Measurements from ENCODE around the gene SSBP4.
A peak's percentile ranks its signal among the peaks of the same experiment; 100 is the strongest.

Gene SSBP4

DNA sequence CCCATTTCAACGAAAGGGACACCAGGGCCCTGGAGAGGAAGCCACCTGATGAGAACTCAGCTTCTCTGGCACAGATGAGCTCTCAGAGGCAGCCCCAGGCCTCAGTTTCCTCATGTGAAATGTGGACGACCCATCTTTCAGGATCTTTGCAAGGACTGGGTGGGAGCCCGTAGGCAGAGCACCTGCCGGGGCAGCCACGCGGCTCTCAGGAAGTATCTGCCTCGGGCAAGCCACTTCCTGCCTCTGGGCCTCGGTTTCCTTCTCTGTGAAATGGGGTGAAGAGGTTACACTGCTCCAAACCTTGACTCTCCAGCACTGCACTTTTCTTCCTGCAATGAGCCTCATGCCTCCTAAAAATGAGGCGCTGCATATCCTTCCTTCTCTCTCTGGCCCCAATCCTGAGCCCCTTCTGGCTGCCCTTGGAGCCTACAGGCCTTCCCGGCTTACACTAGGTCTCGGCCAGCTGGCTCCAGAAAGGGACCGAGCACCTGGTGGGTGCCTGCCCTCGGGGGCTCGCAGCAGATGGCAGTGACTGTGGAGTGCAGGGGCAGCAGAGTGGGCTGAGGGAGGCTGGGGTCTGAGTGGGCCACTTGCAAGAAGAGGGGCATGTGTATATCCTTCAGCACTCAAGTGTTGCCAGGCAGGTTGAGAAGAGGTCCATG, 3.5 kb downstream of the SSBP4 start:
- peak; percentile 0 for DNase-seq

DNA sequence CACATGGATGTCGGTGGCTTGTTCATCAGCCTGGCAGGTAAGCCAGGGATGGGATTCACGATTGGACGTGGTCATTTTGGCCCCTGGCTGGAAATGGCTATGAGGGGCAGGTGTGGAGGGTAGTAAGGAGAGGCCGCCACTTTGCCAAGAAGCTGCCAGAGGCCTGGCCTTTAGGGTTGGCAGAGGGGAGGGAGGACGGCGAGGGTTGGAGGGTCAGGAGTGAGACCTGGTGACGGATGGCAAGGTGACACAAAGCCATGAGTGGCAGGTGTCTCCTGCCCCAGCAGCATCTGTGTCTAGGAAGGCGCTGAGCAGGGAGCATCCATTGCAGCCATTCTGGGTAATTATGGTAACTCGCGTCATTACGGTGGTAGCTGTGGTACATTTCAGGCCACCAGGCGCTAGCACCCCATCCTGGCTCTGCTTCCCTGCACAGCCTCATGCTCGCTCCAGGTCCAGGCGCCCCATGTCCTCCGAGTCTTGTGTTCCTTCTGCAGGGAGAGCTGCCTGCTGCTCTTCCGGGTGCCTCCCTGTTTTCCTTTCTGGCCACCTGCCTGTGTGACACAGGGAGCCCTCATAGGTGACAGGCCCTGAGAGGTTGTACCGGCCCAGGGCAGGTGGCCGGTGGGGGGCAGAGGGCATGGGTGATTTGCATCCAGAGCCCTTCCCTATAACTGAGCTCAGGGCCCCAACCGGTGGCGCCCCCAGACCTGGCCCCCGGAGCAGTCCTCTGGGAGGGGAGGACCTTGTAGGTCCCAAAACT, 4.2 kb downstream of the SSBP4 start:
- no peak for DNase-seq

DNA sequence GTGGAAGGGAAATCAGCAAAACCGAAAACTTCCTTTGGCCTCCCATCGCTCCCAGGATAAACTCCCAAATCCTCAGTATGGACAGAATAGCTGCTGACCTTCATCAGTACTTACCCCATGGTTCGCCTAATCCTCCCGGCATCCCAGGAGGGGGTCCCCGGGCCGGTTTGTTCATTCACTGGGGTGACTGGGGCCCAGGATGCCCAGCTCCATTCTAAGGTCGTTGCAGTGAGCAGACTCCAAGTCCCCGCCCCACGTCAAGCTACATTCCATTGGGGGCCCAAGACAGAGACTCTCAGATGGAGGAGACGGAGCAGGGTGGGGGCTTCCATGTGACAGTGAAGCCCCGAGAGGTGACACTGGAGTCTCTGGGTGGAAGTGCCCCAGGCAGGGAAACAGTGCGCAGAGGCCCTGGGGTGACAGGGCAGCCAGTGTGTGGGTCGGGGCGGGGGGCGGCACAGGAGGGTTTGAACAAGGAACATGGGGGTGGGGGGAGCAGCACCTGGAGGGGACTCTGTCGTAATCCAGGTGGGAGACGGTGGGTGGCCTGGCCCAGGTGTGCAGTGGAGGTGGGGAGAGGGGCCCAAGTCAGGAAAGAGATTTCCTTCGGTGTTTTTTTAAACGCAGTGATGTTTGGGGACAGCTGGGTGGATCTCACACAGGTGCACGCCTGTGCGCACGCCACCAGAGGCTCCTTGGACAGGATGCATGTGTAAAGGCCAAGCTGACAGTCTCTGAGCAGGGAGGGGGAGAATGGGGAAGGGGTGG, 5.1 kb downstream of the SSBP4 start:
- no peak for DNase-seq

DNA sequence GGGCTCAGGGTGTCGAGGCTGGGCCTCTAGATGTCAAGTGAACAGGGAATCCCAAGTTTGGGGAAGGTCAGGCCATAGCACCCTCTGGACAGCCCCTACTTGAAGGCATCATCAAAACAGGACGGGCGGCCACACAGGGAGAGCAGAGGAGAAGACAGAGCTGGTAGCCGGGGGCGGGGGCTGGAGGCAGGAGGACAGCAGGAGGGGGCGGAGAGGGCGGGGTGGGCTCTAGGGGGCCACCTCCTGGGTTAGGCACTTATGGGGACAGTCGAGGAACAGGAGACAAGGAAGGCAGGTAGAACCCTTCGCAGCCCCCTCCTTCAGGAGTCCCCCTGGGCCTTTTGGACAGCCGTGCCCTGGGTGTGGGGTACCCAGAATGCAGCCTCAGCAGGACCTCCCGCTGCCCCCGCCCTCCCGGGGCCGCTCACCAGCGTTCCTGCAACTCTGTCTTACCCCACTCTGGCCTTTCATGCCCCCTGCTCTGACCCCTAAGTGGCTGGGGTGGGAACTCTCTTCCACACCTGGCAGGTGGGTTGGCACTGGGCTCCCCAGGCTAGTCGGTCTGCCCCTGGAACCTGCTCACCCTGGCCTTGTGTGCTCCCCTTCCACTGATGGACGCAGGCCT, 5.8 kb downstream of the SSBP4 start:
- no peak for DNase-seq

DNA sequence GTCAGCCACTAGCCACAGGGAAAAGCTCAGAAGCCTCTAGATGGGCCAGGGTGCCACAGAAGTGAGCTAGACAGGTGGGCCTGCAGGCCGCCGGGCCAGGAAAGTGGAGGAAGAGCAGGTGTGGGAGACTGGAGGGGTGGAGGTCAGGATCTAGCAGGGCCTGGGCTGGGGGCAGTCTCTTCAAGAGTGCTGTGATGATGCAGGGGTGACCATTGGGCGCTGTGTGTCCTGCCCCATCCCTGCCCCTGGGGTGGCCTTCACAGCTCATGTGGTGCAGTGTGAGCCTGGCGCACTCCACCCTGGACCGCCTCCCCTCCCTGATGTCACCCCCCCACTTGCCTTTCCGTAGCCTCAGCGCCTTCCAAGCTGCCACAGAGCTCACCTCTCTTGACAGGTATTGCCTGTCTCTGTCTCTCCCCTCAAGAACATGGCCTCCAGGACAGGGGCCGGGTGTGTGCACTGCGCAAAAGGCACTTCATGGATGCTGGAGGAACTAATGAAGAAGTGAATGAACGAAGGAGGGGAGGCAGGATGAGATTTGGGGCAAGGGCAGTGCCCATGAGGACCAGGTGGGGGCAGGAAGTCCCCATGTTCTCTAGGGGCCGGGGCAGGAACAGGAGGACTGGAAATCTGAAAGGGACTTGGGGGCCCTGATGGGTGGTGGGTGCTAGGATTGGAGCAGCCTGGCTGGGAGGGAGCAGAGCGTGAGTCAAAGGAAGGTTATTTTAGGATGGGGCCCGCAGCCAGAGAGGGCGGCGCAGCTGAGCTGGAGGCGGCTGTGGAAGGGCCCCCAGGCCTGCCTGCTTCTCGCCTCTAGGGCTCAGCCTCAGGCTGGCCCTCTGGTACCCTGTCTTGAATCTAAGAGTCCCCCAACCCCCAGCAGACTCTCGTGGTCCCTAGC, 6.6 kb downstream of the SSBP4 start:
- DNase-seq, result no peak

DNA sequence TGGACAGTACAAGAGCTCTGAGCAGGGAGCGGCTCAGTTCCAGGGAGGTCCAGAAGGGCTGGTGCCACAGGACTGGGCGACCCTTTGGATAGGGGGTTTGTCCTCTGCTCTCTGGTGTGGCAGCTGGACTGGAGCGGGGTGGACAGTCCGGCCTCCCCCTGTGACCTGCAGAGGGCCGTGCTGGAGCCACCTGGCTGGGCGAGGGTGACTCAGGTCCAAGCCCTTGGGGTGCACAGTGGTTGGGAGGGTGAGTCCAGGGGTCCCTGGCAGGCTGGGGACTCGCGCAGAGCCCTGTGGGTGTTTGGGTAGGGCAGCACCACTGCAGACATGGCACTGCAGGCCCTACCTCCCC, 7.2 kb downstream of the SSBP4 start:
- DNase-seq, result no peak

DNA sequence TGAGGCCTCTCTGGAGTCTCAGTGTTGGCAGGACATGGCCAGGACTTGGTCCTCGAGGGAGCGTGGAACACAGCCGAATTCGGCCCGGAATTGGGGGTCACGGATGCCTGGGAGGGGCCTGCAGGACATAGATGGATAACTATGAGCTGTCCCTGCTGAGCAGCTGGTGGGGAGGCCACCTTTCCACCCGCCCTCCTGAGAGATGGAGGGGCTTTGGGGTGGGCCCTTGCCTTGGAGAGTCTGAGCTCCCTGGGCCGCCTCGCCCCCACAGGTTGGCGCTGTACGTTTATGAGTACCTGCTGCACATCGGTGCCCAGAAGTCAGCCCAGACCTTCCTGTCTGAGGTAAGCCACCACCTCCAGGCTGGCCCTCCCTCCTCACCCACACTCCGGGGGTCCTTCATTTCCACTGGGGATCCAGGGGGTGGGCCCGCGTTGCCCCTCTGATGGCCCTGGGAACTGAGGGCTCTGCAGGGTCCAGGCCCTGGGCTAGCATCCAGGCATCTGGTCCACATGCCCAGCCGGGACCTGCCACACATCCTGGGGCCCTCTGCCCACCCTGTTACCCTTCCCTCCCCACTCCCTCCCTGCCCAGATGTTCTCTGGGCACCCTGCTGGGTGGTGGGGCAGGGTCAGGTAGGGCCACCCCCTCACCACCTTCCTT, 8.0 kb downstream of the SSBP4 start:
- no peak for DNase-seq

DNA sequence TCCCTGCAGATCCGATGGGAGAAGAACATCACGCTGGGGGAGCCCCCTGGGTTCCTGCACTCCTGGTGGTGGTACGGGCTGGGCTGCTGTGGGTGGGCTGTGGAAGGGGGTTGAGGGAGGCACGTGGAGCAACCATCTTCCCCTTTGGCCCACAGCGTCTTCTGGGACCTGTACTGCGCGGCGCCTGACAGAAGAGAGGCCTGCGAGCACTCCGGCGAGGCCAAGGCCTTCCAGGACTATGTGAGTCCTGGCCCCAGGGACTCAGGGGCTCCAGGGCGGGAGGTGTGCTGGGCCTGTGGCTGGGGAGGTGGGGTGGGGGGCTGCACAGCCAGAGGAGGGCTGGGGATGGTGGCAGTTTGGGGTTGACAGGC, 8.5 kb downstream of the SSBP4 start:
- DNase-seq, result no peak

DNA sequence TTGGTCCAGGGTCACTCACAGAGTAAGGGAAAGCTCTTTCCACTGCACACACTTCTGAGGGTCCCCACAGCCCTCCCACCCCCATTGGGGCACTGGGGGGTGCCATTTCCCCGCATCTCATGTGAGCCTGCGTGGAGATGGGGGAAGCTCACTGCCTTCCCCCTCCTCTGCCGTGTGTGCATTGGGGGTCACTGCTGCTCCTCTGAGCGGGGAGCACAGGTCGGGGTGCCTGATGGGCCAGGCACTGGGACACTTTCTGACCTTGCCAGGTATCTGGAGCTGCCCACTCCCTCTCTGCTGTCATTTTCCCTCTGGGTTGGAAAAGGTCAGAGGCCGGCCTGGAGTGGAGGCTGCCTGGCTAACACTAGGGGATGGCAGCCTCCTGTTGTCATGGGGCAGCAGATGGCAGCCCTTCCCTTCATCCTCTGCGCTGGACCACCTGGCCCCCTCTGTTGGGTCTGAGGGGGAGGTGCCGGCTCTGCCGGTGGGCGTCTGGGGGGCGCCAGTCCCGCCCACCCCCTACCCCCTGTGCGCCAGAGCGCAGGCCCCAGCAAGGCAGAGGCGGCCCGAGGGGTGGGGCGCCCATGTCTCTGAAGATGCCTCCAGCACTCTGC, 9.1 kb downstream of the SSBP4 start:
- no peak for DNase-seq

DNA sequence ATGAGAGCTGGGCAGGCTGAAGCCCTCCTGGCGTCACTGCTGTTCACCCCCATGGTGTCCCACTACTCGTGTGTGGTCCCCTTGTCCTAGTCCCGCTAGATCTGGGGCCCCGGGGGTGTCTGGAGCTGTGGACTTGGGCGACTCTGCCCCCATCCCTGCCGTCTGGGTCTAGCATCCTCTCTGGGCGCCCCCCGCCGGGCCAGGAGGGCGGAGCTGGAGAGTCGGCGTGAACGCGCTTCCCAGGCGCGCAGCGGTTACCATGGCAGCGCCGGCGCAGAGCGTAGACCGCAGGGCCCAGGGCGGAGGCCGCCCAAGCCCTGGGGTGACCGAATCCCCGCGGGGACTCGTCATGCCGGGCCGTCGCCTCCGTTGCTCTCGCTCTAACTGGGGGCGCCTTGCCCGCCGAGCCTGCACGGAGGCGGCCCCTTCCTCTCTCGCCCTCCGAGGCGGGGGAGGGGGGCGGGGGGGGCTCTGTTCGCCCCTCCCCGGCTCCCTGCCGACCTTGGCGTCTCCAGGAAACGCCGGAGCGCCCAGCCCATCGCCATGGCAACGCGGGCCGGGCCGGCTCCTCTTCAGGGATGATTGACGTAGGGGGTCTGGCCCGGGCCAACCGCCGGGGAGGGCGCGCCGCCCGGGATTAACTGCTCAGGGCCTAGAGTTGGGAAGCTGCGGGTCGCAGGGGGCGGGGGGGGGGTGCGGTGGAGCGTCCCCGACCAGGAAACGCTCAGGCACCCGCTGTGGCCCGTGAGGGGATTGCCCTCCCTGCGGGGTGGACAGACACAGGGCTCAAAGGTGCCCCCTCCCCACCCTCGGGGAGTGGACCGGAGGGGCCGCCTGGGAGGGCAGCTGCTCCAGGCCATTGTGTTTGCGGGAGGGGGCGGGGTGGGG, 9.8 kb downstream of the SSBP4 start:
- DNase-seq, result peak; percentile 94

DNA sequence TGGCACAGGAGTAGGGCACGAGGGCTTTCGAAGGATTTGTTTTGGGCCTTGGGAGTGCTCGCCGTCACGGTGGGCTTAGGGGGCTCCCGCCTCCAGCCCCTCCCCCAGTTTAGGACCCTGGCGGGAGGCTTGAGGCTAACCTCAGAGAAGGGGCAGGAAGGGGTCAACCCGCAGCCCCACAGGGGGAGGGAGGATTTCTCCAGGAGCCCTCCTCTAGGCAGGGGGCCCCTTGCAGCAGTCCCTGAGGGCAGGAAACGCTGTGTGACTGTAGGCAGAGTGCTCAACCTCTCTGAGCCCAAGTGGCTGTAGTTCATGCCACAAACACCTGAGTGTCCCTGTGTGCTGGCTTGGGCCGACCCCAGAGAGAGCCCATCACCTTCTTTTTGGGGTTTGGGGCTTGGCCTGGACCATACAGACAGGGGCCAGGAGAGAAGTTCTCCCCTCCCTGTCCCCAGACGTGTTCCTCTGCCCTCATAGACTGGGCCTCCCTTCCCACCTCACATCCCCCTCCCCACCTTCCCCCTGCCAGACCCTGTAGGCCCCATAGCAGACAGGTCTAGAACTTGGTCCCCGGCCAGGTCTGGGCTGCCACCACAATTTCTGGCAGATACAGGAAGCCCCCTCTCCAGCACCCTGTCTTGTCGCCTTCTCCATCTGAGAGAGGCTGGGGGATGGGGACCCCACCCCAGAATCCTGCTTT, 10.7 kb downstream of the SSBP4 start:
- no peak for DNase-seq

DNA sequence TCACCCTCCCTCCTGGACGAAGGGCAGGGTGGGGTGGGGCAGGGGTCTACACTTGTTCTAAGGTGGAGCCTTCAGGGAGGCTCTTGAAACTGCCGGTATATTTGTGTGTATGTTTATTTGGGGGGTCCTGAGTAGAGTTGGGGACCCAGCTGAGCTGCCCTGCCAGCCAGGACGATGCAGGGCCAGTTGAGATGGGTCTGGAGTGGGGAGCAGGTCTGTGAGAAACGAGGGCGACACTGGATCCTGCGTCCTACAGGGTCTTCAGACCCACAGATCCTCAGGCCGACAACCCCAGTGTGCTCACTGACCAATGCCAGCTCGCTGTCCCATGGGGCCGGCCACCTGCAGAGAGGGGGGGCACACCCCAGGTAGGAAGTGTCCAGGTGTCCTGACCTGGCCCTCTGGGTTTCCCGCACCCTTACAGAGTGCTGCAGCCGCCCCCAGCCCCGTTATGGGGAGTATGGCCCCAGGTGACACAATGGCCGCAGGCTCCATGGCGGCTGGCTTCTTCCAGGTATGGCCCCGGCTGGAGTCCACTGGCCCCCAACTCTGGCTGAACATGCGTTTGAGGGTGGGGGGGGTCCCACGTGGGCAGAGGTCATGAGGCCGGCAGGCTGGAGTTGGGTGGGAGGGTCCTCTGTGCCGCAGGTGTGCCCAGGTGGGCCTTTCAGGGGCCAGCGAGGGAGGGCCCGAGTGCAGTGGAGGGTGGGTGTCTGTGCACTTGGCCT, 11.4 kb downstream of the SSBP4 start:
- DNase-seq, result no peak

DNA sequence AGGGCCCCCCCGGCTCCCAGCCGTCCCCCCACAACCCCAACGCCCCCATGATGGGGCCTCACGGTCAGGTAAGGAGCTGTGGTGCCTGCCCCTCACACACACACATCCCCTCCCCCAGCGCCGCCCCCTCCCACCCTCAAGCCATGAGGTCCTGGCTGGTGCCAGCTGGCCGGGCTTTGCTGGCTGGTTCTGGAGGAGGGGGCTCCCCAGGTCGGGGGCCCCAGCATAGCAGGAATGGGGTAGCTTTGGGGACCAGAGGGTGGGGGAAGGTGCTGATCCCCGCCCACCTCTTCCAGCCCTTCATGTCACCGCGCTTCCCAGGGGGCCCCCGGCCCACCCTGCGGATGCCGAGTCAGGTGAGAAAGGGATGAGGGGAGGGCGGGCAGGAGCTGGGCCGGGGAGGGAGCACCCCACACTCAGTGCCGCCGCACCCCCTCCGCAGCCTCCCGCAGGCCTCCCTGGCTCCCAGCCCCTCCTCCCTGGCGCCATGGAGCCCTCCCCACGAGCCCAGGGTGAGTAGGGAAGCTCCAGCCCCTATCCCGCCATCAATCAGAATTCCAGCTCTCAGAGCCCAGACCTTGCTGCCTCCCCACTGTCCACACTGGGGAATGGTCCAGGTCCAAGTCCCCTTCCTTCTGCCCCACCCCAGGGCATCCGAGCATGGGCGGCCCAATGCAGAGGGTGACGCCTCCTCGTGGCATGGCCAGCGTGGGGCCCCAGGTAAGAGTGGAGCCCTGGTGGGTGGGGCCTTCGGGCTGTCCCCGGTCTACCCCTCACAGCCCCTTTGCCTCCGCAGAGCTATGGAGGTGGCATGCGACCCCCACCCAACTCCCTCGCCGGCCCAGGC, 12.4 kb downstream of the SSBP4 start:
- DNase-seq, result no peak

DNA sequence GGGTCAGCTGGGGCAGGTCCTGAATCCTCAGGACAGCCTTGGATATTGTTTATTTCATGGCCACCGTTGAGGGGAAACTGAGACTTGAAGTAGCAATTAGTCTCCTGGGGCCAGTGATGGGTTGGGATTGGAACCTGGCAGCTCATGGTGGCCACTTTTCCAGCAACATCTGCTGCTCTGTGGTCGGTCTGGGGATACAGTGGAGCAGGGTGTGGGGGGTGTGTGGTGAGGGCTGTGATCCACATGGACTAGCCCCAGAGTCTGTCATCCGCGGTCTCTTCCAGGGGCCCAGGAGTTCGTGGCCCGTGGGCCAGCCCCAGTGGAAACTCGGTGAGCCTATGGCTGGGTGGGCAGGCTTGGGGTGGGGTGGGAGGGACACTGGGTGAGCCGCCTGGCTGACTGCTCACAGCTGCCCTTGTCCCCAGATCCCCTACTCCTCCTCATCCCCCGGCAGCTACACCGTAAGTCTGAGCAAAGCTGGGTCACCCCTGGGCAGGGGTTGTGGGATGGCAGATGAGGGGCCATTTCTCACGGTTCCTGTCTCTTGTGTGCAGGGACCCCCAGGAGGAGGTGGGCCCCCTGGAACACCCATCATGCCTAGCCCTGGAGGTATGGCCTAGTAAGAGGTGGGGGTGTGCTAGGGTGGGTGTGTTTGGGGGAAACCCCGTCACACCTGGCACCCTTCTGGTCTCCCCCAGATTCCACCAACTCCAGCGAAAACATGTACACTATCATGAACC, 13.2 kb downstream of the SSBP4 start:
- no peak for DNase-seq

DNA sequence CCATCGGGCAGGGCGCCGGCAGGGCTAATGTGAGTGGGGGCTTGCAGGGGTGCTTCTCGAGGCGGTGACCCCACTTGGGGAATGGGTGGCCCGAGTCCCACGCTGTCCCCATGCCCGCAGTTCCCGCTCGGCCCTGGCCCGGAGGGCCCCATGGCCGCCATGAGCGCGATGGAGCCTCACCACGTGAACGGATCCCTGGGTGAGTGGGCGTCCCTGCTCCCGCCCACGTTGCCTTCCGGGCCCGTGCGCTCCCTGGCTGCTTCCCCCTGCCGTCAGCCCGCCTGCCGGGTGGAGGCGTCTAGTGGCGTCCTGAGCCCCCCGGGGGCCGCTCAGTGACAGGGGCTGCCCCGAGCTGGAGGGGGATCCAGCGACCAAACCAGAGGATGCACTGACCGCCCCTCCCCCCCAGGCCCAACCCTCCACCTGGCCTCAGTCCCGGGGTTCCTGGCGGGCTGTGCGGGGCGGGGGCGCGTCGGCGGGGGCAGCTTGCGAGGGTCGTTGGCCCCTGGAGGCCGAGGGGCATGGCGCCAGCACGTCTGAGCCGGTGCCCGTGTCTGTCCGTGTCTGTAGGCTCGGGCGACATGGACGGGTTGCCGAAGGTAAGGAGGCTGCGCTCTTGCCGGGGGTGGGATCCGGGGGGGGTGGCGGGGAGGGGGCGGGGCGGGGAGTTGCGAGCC, 14.0 kb downstream of the SSBP4 start:
- peak; percentile 42 for DNase-seq

DNA sequence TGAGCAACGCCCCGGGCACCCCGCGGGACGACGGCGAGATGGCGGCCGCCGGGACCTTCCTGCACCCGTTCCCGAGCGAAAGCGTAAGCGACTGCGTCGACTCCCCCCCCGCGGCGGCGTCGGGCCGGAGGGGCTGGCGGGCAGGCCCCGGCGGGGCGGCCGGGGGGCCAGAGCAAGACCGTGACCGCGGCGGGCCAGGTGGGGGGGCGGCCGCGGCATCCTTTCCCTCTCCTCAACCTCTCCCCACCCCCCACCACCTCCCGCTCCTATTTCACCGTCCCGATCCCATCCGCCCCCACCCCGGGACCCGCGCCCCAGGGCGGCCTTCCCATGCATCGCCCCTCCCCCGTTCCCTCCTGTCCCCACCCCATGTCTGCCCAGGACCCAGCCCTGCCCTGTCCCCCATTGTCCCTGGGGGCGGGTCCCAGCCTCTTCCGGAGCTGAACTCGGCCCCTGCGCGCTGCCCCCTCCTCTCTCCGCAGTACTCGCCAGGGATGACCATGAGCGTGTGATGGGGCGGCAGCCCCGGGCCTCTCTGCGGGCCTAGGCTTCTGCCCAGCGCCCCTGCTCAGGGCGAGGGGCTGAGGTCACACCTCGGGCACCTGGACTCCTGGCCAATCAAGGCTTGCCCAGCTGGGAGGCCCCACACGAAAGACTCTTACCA, 14.7 kb downstream of the SSBP4 start:
- DNase-seq, result peak; percentile 18

All from hematopoietic multipotent progenitor cell treated with erythropoietin and hydrocortisone succinate and interleukin-3 and kit ligand, for 6 days (in vitro differentiated cells).